Measurements from ENCODE around the gene CHMP4A. TPM values are rescaled to one million over a fixed set of nuclear protein-coding genes. Genes with fewer than 3 reads are reported as not detected.

Gene CHMP4A
- total and polyA plus RNA-seq, 9 of the 15 experiments (the other 6 are each of a cell fraction or from before 2014, with no cell fraction given): 28.8 to 104 (median 52.7) TPM

GRCh38 chr14:24231263-24232120 lies 18.2 kb upstream of the CHMP4A start:
- ChIA-PET POLR2A (interaction anchor here (0.9 kb wide), 1 partner anchor 16 kb away, joined by 3 read pairs; the partner anchor contains the start of gene MDP1), CTCF (ENCODE audit: low intra/inter-chr PET ratio) (no interaction called here)
- in situ Hi-C loops (cut with MboI) (no loop called here), intact Hi-C loops (cut with micrococcal nuclease) (loop anchor here (2.0 kb wide), 1 partner anchor 15 kb away; the partner anchor contains the start of gene MDP1)
- H3K36me3 ChIP-seq (ENCODE audit: control insufficient read depth, insufficient read depth, low read length): peaks cover 29% of the 10 kb centered on the region
- BruUV-seq (replicated peaks): TSS peak; percentile 82
- H3K4me1 ChIP-seq (replicated peaks in 1 of 2; ENCODE audit: control insufficient read depth in 2 of 2, insufficient read depth in 2 of 2, low read length in 2 of 2): peaks cover 6 to 15% of the 10 kb centered on the region in 2 experiments
- peak overlapping the region; percentile 89 for H3K27ac ChIP-seq (ENCODE audit: extremely low read depth, low read depth, low read length)
- FAIRE-seq (no peak), DNase-seq (ENCODE audit: extremely low read depth in 1 of 4, low spot score in 3 of 4) (peak in 3 of 4 experiments; percentile 16 to 18 (median 17)), ATAC-seq (peak; percentile 44)
- 2% methylated on average over 21 of the region's 23 CpGs for WGBS (ENCODE audit: insufficient coverage, low coverage, missing lambda C conversion rate)
- H3K9me3 ChIP-seq (replicated peaks; ENCODE audit: control insufficient read depth, insufficient read depth, low read depth, low read length): no peaks in the 10 kb centered on the region
- H3K4me2 ChIP-seq (ENCODE audit: insufficient read depth, low read length): peak overlapping the region; percentile 98
- H3K79me2 ChIP-seq (ENCODE audit: control insufficient read depth, insufficient read depth, low read length): peaks cover 46% of the 10 kb centered on the region
- H3K9me1 ChIP-seq (ENCODE audit: control insufficient read depth, insufficient read depth, low read length): no peaks in the 10 kb centered on the region
- peak overlapping the region; percentile 72 to 94 for H3K9ac ChIP-seq (ENCODE audit: insufficient read depth in 1 of 2, low read depth in 2 of 2, low read length in 2 of 2)
- H3K27me3 ChIP-seq (ENCODE audit: control insufficient read depth in 2 of 2, insufficient read depth in 2 of 2, low read length in 2 of 2): no peaks in the 10 kb centered on the region
- peak overlapping the region; percentile 99 for H2AFZ ChIP-seq (ENCODE audit: low read depth, low read length)
- H4K20me1 ChIP-seq (replicated peaks; ENCODE audit: control insufficient read depth, insufficient read depth, low read length): no peaks in the 10 kb centered on the region
- peak overlapping the region; percentile 54 for H3K4me3 ChIP-seq
- no peak for TF ChIP-seq HLTF (IDR thresholded peaks at IDR 0.05)
- no peak for TF ChIP-seq XRCC3 (IDR thresholded peaks at IDR 0.05)
- TF ChIP-seq TBP (optimal IDR thresholded peaks at IDR 0.05; ENCODE audit: low read depth, low read length): peak; percentile 5
- peak; percentile 34; the same call in 1 of the 2 replicates for TF ChIP-seq ZBTB7A (IDR thresholded peaks at IDR 0.05; ENCODE audit: borderline replicate concordance, control insufficient read depth, low read depth, low read length)
- TF ChIP-seq CREB5 (CRISPR knock-in tag; IDR thresholded peaks at IDR 0.05): no peak
- TF ChIP-seq ESRRA (IDR thresholded peaks at IDR 0.05; ENCODE audit: borderline replicate concordance, low read depth): no peak
- TF ChIP-seq CHD7 (IDR thresholded peaks at IDR 0.05; ENCODE audit: low read depth, low read length): no peak
- TF ChIP-seq ZNF316 (IDR thresholded peaks at IDR 0.05): 0 out of 2 replicates have a peak, but pooled peaks have one; percentile 14
- no peak for TF ChIP-seq HCFC1 (IDR thresholded peaks at IDR 0.05; ENCODE audit: low read depth, low read length)

All from K562 (cell line).